Smooth muscle cell (in vitro differentiated cells): ENCODE results near the gene ABCA7. TPM values are rescaled to one million over a fixed set of nuclear protein-coding genes. Genes with fewer than 3 reads are reported as not detected.

Source experiments
- DNase-seq: peaks from one replicate; lab custom pipeline; 2025; ENCODE audit not compliant: unreplicated experiment; lab: John Stamatoyannopoulos, UW
- H2AFZ ChIP-seq: fragments of 200-600 bp; sonication (generic); 2 replicates; pipeline ENCODE4 v1.6.0; 2016; ENCODE audit warnings: antibody characterized with exemption, low read depth, mild to moderate bottlenecking
- H3F3A ChIP-seq: fragments of 200-600 bp; sonication (generic); 2 replicates; pipeline ENCODE4 v1.6.0; 2017; ENCODE audit warnings: antibody characterized with exemption, low read depth
- H3K27ac ChIP-seq: fragments of 200-600 bp; sonication (generic); 2 replicates; pipeline ENCODE4 v1.5.1; 2016; ENCODE audit warnings: low read depth, mild to moderate bottlenecking
- H3K27me3 ChIP-seq: fragments of 200-600 bp; sonication (generic); 2 replicates; pipeline ENCODE4 v1.6.1; 2016; ENCODE audit warnings: low read depth, mild to moderate bottlenecking
- H3K36me3 ChIP-seq: fragments of 200-600 bp; sonication (generic); 2 replicates; pipeline ENCODE4 v1.5.1; 2016; ENCODE audit warnings: low read depth
- H3K4me1 ChIP-seq: fragments of 200-600 bp; sonication (generic); 2 replicates; pipeline ENCODE4 v1.5.1; 2016; ENCODE audit warnings: low read depth
- H3K4me2 ChIP-seq: fragments of 200-600 bp; sonication (generic); 2 replicates; pipeline ENCODE4 v1.6.0; 2016; ENCODE audit warnings: mild to moderate bottlenecking
- H3K4me3 ChIP-seq: fragments of 200-600 bp; sonication (generic); 2 replicates; pipeline ENCODE4 v1.5.1; 2016; ENCODE audit warnings: mild to moderate bottlenecking
- H3K79me2 ChIP-seq: fragments of 200-600 bp; sonication (generic); 2 replicates; pipeline ENCODE4 v1.6.0; 2016; ENCODE audit warnings: low read depth, mild to moderate bottlenecking
- H3K9ac ChIP-seq: fragments of 200-600 bp; sonication (generic); 2 replicates; pipeline ENCODE4 v1.6.0; 2016; ENCODE audit warnings: low read depth
- H3K9me3 ChIP-seq: fragments of 200-600 bp; sonication (generic); replicated peaks from 2 replicates; pipeline ENCODE4 v1.5.1; 2016; ENCODE audit warnings: low read depth
- H4K20me1 ChIP-seq: fragments of 200-600 bp; sonication (generic); 2 replicates; pipeline ENCODE4 v1.6.0; 2016; ENCODE audit warnings: low read depth
- CTCF ChIP-seq: fragments of 200-600 bp; sonication (generic); IDR thresholded peaks from 2 replicates; pipeline ENCODE4 v1.5.1; 2017; ENCODE audit warnings: borderline replicate concordance, mild to moderate bottlenecking, antibody characterized with exemption; ENCODE audit not compliant: insufficient read depth, poor library complexity, severe bottlenecking
- WGBS: methylation state at CpG from one replicate; pipeline ENCODE4 v1.1.7; 2016; ENCODE audit warnings: low lambda C conversion rate; 5-methylcytosine and 5-hydroxymethylcytosine counted together
- polyA plus RNA-seq: library from polyadenylated mRNA; unstranded; fragments of >200 nt; fragmentation: Nextera tagmentation; extraction: Ambion mirVana; gene quantifications from 2 replicates; pipeline ENCODE4 v1.2.1, GENCODE V29; 2016
- total RNA-seq: library from RNA; depleted of rRNA; stranded (reverse); fragments of >200 nt; gene quantifications from 2 replicates; pipeline ENCODE4 v1.2.3, GENCODE V29; 2014

The ABCA7 gene
- total and polyA plus RNA-seq, 2 experiments from 2014 or later: 4.1 to 11.8 TPM

- Histone ChIP-seq H3K4me2 (no peak overlapping the region), H3K9ac (no peak overlapping the region), H2AFZ (no peak overlapping the region), H3K4me1 (peaks cover 8% of the 10 kb centered on the region), H3F3A (peaks cover 12% of the 10 kb centered on the region), H4K20me1 (peaks cover 19% of the 10 kb centered on the region), H3K36me3 (no peaks in the 10 kb centered on the region), H3K27ac (no peak overlapping the region), H3K9me3 (no peaks in the 10 kb centered on the region), H3K27me3 (no peaks in the 10 kb centered on the region), H3K79me2 (peaks cover 24% of the 10 kb centered on the region), H3K4me3 (no peak overlapping the region)
- no peak for DNase-seq
- WGBS: 88% methylated on average over 7 of the region's 7 CpGs
- TF ChIP-seq CTCF: no peak
Observed at GRCh38 chr19:1097810-1098176, 57.9 kb downstream of the ABCA7 start.

GRCh38 chr19:1098177-1099051 lies 58.5 kb downstream of the ABCA7 start:
- 75% methylated on average over 13 of the region's 15 CpGs for WGBS
- H3K4me3 ChIP-seq: no peak overlapping the region
- no peak for TF ChIP-seq CTCF
- H3F3A ChIP-seq: peaks cover 15% of the 10 kb centered on the region
- H3K4me2 ChIP-seq: no peak overlapping the region
- H3K79me2 ChIP-seq: peaks cover 18% of the 10 kb centered on the region
- no peak overlapping the region for H2AFZ ChIP-seq
- H3K27ac ChIP-seq: peak overlapping the region; percentile 55
- no peak for DNase-seq
- H3K36me3 ChIP-seq: no peaks in the 10 kb centered on the region
- no peak overlapping the region for H3K9ac ChIP-seq
- no peaks in the 10 kb centered on the region for H3K27me3 ChIP-seq
- peaks cover 14% of the 10 kb centered on the region for H4K20me1 ChIP-seq
- H3K9me3 ChIP-seq: no peaks in the 10 kb centered on the region
- peaks cover 14% of the 10 kb centered on the region for H3K4me1 ChIP-seq

- H3K4me2 ChIP-seq: peak overlapping the region; percentile 58
- no peaks in the 10 kb centered on the region for H3K9me3 ChIP-seq
- no peak overlapping the region for H3K4me3 ChIP-seq
- peaks cover 16% of the 10 kb centered on the region for H3F3A ChIP-seq
- peaks cover 16% of the 10 kb centered on the region for H4K20me1 ChIP-seq
- no peaks in the 10 kb centered on the region for H3K27me3 ChIP-seq
- DNase-seq: no peak
- H3K27ac ChIP-seq: peak overlapping the region; percentile 90
- no peak overlapping the region for H2AFZ ChIP-seq
- TF ChIP-seq CTCF: no peak
- H3K9ac ChIP-seq: no peak overlapping the region
- H3K36me3 ChIP-seq: no peaks in the 10 kb centered on the region
- H3K4me1 ChIP-seq: peaks cover 14% of the 10 kb centered on the region
- no peaks in the 10 kb centered on the region for H3K79me2 ChIP-seq
- 61% methylated on average over 9 of the region's 9 CpGs for WGBS
Observed at GRCh38 chr19:1101337-1101698, 61.4 kb downstream of the ABCA7 start.
